ENCODE results near the gene PORCN. TPM values are rescaled to one million over a fixed set of nuclear protein-coding genes. Genes with fewer than 3 reads are reported as not detected.
"Not testable (repeated sequence)": the region's sequence is repeated elsewhere in the genome, so short reads cannot be mapped to it uniquely, and the experiment has no call there.

Gene PORCN
- total and polyA plus RNA-seq, 4 donors, result 11.2 to 26.7 (median 19.1) TPM

DNA sequence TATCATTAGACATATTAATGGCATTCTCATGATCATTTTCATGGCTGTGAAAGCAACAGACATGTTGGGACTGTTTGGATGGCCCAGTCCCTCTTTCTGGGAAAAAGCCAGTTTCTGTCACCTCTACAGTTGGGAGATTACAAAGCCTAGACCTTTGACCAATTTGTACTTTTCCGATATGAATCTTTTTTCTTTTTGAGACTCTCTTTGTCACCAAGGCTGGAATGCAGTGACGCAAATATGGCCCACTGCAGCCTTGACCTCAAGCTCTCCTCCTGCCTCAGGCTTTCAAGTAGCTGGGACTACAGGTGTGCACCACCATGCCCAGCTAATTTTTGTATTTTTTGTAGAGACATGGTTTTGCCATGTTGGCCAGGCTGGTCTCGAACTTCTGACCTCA is 40.1 kb downstream of the PORCN start:
- peaks cover 12% of the 10 kb centered on the region for H3K36me3 ChIP-seq (ENCODE audit: control insufficient read depth, insufficient read depth, low read length)
- no peaks in the 10 kb centered on the region for H3K9me3 ChIP-seq (ENCODE audit: control insufficient read depth, insufficient read depth, low read length)
- no peak overlapping the region for H3K4me3 ChIP-seq (ENCODE audit: low read depth, low read length)
- DNase-seq (ENCODE audit: low read depth in 4 of 6, low spot score in 6 of 6), result no peak
- no peaks in the 10 kb centered on the region for H3K27me3 ChIP-seq (ENCODE audit: control insufficient read depth, insufficient read depth, low read length)
- no peak overlapping the region for H3K27ac ChIP-seq (ENCODE audit: low read depth, low read length)
- WGBS (ENCODE audit: insufficient coverage), result 86% methylated on average over 1 of the region's 3 CpGs
- no peaks in the 10 kb centered on the region for H3K4me1 ChIP-seq (ENCODE audit: control insufficient read depth, insufficient read depth, low read length)

DNA sequence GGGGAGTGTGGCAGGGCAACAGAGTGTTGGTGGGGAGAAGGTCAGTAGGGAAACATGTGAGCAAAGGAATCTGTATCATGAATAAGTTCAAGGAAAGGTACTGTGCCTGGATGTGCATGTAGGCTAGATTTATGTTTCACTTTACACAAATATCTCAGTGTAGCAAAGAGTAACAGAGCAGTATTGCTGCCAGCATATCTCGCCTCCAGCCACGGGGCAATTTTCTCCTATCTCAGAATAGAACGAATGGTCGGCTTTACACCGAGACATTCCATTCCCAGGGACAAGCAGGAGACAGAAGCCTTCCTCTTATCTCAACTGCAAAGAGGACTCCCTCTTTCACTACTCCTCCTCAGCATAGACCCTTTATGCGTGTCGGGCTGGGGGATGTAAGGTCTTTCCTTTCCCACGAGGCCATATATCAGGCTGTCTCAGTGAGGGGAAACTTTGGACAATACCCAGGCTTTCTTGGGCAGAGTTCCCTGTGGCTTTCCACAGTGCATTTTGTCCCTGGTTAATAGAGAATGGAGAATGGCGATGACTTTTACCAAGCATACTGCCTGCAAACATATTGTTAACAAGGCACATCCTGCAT is 47.0 kb downstream of the PORCN start:
- peak in 3 of 6 donors; percentile 12 to 57 (median 14) for DNase-seq (ENCODE audit: low read depth in 4 of 6, low spot score in 6 of 6)
- WGBS (ENCODE audit: insufficient coverage), result 67% methylated on average over 1 of the region's 9 CpGs
- not testable (repeated sequence) for H3K9me3 ChIP-seq (ENCODE audit: control insufficient read depth, insufficient read depth, low read length); H3K4me3 ChIP-seq (ENCODE audit: low read depth, low read length); H3K4me1 ChIP-seq (ENCODE audit: control insufficient read depth, insufficient read depth, low read length); H3K27me3 ChIP-seq (ENCODE audit: control insufficient read depth, insufficient read depth, low read length); H3K27ac ChIP-seq (ENCODE audit: low read depth, low read length)
- H3K36me3 ChIP-seq (ENCODE audit: control insufficient read depth, insufficient read depth, low read length), result peaks cover 36% of the 10 kb centered on the region

DNA sequence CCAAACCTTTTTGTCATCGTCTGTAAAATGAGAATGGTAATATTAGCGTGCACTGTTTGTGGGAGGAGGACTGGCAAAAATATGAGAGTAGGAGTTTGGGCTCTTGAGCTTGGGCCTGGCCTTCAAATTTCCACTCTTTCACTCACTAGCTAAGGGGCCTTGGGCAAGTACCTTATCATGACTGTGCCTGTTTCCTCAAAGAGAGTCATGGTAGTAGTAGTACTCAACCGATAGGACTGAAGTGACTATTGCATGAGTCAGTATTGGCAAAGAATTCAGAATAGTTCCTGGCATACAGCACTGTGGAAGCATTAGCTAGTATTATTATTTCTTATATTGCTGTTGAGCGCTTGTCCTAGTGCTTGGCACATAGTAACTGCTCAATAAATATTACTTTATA is 49.5 kb downstream of the PORCN start:
- H3K4me3 ChIP-seq (ENCODE audit: low read depth, low read length), result no peak overlapping the region
- WGBS (ENCODE audit: insufficient coverage), result no CpG with 5 or more reads among the region's 4 CpGs
- no peaks in the 10 kb centered on the region for H3K27me3 ChIP-seq (ENCODE audit: control insufficient read depth, insufficient read depth, low read length)
- no peak for DNase-seq (ENCODE audit: low read depth in 4 of 6, low spot score in 6 of 6)
- no peaks in the 10 kb centered on the region for H3K9me3 ChIP-seq (ENCODE audit: control insufficient read depth, insufficient read depth, low read length)
- peaks cover 29% of the 10 kb centered on the region for H3K36me3 ChIP-seq (ENCODE audit: control insufficient read depth, insufficient read depth, low read length)
- H3K27ac ChIP-seq (ENCODE audit: low read depth, low read length), result no peak overlapping the region
- no peaks in the 10 kb centered on the region for H3K4me1 ChIP-seq (ENCODE audit: control insufficient read depth, insufficient read depth, low read length)

DNA sequence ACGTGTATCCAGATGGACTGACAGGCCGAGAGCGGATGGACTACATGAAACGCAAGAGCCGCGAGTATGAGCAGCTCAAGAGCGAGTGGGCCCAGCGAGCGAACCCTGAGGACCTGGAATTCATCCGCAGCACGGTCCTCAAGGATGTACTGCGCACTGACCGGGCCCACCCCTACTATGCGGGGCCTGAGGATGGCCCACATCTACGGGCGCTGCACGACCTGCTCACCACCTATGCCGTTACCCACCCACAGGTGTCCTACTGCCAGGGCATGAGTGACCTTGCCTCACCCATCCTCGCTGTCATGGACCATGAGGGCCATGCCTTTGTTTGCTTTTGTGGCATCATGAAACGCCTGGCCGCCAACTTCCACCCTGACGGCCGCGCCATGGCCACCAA is 50.8 kb downstream of the PORCN start:
- no peak overlapping the region for H3K4me3 ChIP-seq (ENCODE audit: low read depth, low read length)
- 93% methylated on average over 21 of the region's 24 CpGs for WGBS (ENCODE audit: insufficient coverage)
- no peaks in the 10 kb centered on the region for H3K27me3 ChIP-seq (ENCODE audit: control insufficient read depth, insufficient read depth, low read length)
- H3K4me1 ChIP-seq (ENCODE audit: control insufficient read depth, insufficient read depth, low read length), result no peaks in the 10 kb centered on the region
- no peak overlapping the region for H3K27ac ChIP-seq (ENCODE audit: low read depth, low read length)
- H3K9me3 ChIP-seq (ENCODE audit: control insufficient read depth, insufficient read depth, low read length), result no peaks in the 10 kb centered on the region
- H3K36me3 ChIP-seq (ENCODE audit: control insufficient read depth, insufficient read depth, low read length), result peaks cover 33% of the 10 kb centered on the region
- no peak for DNase-seq (ENCODE audit: low read depth in 4 of 6, low spot score in 6 of 6)

DNA sequence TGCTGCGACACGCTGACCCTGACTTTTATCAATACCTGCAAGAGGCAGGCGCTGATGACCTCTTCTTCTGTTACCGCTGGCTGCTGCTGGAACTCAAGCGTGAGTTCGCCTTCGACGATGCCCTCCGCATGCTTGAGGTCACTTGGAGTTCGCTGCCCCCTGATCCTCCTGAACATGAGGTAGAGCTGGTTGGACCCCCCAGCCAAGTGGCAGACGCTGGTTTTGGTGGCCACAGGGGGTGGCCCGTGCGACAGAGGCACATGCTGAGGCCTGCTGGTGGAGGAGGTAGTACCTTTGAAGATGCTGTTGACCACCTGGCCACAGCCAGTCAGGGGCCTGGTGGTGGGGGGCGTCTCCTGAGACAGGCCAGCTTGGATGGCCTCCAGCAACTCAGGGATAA is 51.3 kb downstream of the PORCN start:
- H3K36me3 ChIP-seq (ENCODE audit: control insufficient read depth, insufficient read depth, low read length), result peaks cover 37% of the 10 kb centered on the region
- no peaks in the 10 kb centered on the region for H3K4me1 ChIP-seq (ENCODE audit: control insufficient read depth, insufficient read depth, low read length)
- H3K27me3 ChIP-seq (ENCODE audit: control insufficient read depth, insufficient read depth, low read length), result no peaks in the 10 kb centered on the region
- no peak overlapping the region for H3K4me3 ChIP-seq (ENCODE audit: low read depth, low read length)
- WGBS (ENCODE audit: insufficient coverage), result 87% methylated on average over 14 of the region's 14 CpGs
- no peak for DNase-seq (ENCODE audit: low read depth in 4 of 6, low spot score in 6 of 6)
- no peak overlapping the region for H3K27ac ChIP-seq (ENCODE audit: low read depth, low read length)
- no peaks in the 10 kb centered on the region for H3K9me3 ChIP-seq (ENCODE audit: control insufficient read depth, insufficient read depth, low read length)

DNA sequence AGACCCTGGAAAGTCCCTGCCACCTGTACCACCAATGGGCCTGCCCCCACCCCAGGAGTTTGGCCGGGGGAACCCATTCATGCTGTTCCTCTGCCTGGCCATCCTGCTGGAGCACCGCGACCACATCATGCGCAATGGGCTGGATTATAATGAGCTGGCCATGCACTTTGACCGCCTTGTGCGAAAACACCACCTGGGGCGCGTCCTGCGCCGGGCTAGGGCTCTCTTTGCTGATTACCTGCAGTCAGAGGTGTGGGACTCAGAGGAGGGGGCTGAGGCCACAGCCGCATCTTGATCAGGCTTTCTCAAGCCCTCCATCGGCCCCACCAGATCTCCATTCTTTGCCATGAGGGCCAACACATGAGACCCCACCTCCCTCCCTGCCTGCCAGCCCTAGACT is 51.9 kb downstream of the PORCN start:
- Histone ChIP-seq H3K4me3 (ENCODE audit: low read depth, low read length) (no peak overlapping the region), H3K27me3 (ENCODE audit: control insufficient read depth, insufficient read depth, low read length) (no peaks in the 10 kb centered on the region)
- WGBS (ENCODE audit: insufficient coverage), result 94% methylated on average over 11 of the region's 12 CpGs

DNA sequence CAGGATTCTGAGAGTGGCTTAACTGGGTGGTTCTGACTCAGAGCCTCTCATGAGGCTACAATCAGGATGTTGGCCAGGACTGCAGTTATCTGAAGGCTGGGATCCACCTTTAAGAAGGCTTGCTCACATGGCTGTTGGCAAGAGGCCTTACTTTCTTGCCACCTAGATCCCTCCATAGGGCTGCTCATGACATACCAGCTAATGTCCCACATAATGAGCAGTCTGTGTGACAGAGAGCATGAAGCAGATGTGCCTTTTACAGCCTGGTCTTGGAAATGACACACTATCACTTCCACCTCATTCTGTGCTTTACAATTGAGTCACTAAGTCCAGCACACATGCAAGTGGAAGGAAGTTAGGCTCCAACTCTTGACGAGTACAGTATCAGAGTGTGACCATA is 61.2 kb downstream of the PORCN start:
- no peak for DNase-seq (ENCODE audit: low read depth in 4 of 6, low spot score in 6 of 6)
- H3K27ac ChIP-seq (ENCODE audit: low read depth, low read length), result no peak overlapping the region
- H3K4me3 ChIP-seq (ENCODE audit: low read depth, low read length), result no peak overlapping the region
- peaks cover 6% of the 10 kb centered on the region for H3K4me1 ChIP-seq (ENCODE audit: control insufficient read depth, insufficient read depth, low read length)
- no CpG with 5 or more reads among the region's 1 CpG for WGBS (ENCODE audit: insufficient coverage)
- H3K36me3 ChIP-seq (ENCODE audit: control insufficient read depth, insufficient read depth, low read length), result peaks cover 2% of the 10 kb centered on the region
- H3K27me3 ChIP-seq (ENCODE audit: control insufficient read depth, insufficient read depth, low read length), result no peaks in the 10 kb centered on the region
- H3K9me3 ChIP-seq (ENCODE audit: control insufficient read depth, insufficient read depth, low read length), result no peaks in the 10 kb centered on the region

More for the DNA sequence above, 51.9 kb downstream of the PORCN start:
- Histone ChIP-seq H3K36me3 (ENCODE audit: control insufficient read depth, insufficient read depth, low read length) (peaks cover 37% of the 10 kb centered on the region), H3K27ac (ENCODE audit: low read depth, low read length) (no peak overlapping the region), H3K4me1 (ENCODE audit: control insufficient read depth, insufficient read depth, low read length) (no peaks in the 10 kb centered on the region), H3K9me3 (ENCODE audit: control insufficient read depth, insufficient read depth, low read length) (no peaks in the 10 kb centered on the region)
- DNase-seq (ENCODE audit: low read depth in 4 of 6, low spot score in 6 of 6), result no peak

Other genes starting within 250 kb of the PORCN start
- gene SSX3, start 152.3 kb upstream of the PORCN start, total RNA-seq, result not detected
- gene SSX3, start 152.3 kb upstream of the PORCN start, polyA plus RNA-seq (ENCODE audit: insufficient read length in 2 of 2), result not detected
- not detected for gene SSX4, start 125.5 kb upstream of the PORCN start, total RNA-seq
- gene SSX4, start 125.5 kb upstream of the PORCN start, polyA plus RNA-seq (ENCODE audit: insufficient read length in 2 of 2), result not detected
- not detected for gene SSX4B, start 97.0 kb upstream of the PORCN start, total RNA-seq
- not detected for gene SSX4B, start 97.0 kb upstream of the PORCN start, polyA plus RNA-seq (ENCODE audit: insufficient read length in 2 of 2)
- gene SLC38A5, start 38.7 kb upstream of the PORCN start, total RNA-seq, result 10 to 100 TPM; 16.4 to 42.5 TPM
- 10 to 100 TPM; 65.0 to 65.9 TPM for gene SLC38A5, start 38.7 kb upstream of the PORCN start, polyA plus RNA-seq (ENCODE audit: insufficient read length in 2 of 2)
- 10 to 100 TPM; 25.7 to 47.9 TPM for gene FTSJ1, start 32.8 kb upstream of the PORCN start, total RNA-seq
- gene FTSJ1, start 32.8 kb upstream of the PORCN start, polyA plus RNA-seq (ENCODE audit: insufficient read length in 2 of 2), result 10 to 100 TPM; 47.2 to 63.1 TPM
- 10 to 100 TPM; 32.5 to 59.1 TPM for gene EBP, start 12.8 kb downstream of the PORCN start, total RNA-seq
- gene EBP, start 12.8 kb downstream of the PORCN start, polyA plus RNA-seq (ENCODE audit: insufficient read length in 2 of 2), result 10 to 100 TPM; 61.6 to 62.9 TPM
- 1 to 10 TPM; 6.8 to 8.3 TPM for gene TBC1D25, start 30.7 kb downstream of the PORCN start, total RNA-seq
- gene TBC1D25, start 30.7 kb downstream of the PORCN start, polyA plus RNA-seq (ENCODE audit: insufficient read length in 2 of 2), result 10 to 100 TPM; 20.3 to 23.3 TPM
- 100 to 1,000 TPM; 116 to 158 TPM for gene RBM3, start 65.5 kb downstream of the PORCN start, total RNA-seq
- 100 to 1,000 TPM; 216 to 254 TPM for gene RBM3, start 65.5 kb downstream of the PORCN start, polyA plus RNA-seq (ENCODE audit: insufficient read length in 2 of 2)
- 100 to 1,000 TPM in 1 of 2 donors, 10 to 100 TPM in 1; 48.0 to 126 TPM for gene WDR13, start 88.5 kb downstream of the PORCN start, total RNA-seq
- gene WDR13, start 88.5 kb downstream of the PORCN start, polyA plus RNA-seq (ENCODE audit: insufficient read length in 2 of 2), result 100 to 1,000 TPM; 136 to 137 TPM
- 1 to 10 TPM; 3.1 to 4.3 TPM for gene WAS, start 174.8 kb downstream of the PORCN start, total RNA-seq
- 1 to 10 TPM; 6.2 to 7.1 TPM for gene WAS, start 174.8 kb downstream of the PORCN start, polyA plus RNA-seq (ENCODE audit: insufficient read length in 2 of 2)
- 1 to 10 TPM; 3.0 to 4.8 TPM for gene SUV39H1, start 187.7 kb downstream of the PORCN start, total RNA-seq
- gene SUV39H1, start 187.7 kb downstream of the PORCN start, polyA plus RNA-seq (ENCODE audit: insufficient read length in 2 of 2), result 1 to 10 TPM; 6.9 to 8.2 TPM